Measurements from ENCODE around the gene PLCB4.
"Not testable (repeated sequence)": the region's sequence is repeated elsewhere in the genome, so short reads cannot be mapped to it uniquely, and the experiment has no call there.

The PLCB4 gene

DNA sequence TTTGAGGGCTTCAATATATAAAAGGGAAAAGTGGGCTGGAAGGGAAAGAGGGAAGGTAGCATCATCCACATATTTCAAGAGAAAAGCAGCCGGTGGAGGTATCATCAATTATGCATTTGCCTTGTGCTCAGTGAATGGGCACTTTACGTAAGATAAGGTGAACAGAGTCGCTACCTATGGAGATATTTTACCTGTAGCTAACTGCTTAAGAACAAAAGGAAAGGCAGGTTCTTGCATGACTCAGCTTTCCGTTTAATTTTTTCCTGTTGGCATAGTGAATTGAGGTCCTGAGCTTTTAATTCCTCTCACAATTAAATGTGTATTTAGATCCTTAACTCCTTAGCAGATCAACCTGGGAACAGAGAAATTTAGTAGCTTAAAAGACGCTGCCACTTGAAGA, 25.5 kb upstream of the PLCB4 start:
- Histone ChIP-seq H3K4me1 (no peaks in the 10 kb centered on the region), H3K27me3 (no peaks in the 10 kb centered on the region), H3K27ac (no peak overlapping the region), H3K36me3 (no peaks in the 10 kb centered on the region), H3K4me3 (no peak overlapping the region), H3K9me3 (no peaks in the 10 kb centered on the region)
- intact Hi-C loops (cut with DNase I; ENCODE audit: low total_unique reads), result no loop called here
- TF ChIP-seq, protein P1, sequence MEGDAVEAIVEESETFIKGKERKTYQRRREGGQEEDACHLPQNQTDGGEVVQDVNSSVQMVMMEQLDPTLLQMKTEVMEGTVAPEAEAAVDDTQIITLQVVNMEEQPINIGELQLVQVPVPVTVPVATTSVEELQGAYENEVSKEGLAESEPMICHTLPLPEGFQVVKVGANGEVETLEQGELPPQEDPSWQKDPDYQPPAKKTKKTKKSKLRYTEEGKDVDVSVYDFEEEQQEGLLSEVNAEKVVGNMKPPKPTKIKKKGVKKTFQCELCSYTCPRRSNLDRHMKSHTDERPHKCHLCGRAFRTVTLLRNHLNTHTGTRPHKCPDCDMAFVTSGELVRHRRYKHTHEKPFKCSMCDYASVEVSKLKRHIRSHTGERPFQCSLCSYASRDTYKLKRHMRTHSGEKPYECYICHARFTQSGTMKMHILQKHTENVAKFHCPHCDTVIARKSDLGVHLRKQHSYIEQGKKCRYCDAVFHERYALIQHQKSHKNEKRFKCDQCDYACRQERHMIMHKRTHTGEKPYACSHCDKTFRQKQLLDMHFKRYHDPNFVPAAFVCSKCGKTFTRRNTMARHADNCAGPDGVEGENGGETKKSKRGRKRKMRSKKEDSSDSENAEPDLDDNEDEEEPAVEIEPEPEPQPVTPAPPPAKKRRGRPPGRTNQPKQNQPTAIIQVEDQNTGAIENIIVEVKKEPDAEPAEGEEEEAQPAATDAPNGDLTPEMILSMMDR (IDR thresholded peaks at IDR 0.05), result no peak
- DNase-seq, result no peak

DNA sequence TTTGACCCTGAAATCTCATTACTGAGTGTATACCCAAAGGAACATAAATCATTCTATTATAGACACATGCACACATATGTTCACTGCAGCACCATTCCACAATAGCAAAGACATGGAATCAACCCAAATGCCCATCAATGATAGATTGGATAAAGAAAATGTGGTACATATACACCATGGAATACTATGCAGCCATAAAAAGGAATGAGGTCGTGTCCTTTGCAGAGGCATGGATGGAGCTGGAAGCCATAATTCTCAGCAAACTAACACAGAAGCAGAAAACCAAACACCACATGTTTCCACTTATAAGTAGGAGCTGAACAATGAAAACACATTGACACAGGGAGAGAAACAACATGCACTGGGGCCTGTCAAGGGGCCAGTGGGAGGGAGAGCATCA, 21.0 kb upstream of the PLCB4 start:
- intact Hi-C loops (cut with DNase I; ENCODE audit: low total_unique reads); H3K27ac ChIP-seq; H3K9me3 ChIP-seq; H3K4me3 ChIP-seq; H3K36me3 ChIP-seq; H3K27me3 ChIP-seq; H3K4me1 ChIP-seq; DNase-seq: not testable (repeated sequence)

DNA sequence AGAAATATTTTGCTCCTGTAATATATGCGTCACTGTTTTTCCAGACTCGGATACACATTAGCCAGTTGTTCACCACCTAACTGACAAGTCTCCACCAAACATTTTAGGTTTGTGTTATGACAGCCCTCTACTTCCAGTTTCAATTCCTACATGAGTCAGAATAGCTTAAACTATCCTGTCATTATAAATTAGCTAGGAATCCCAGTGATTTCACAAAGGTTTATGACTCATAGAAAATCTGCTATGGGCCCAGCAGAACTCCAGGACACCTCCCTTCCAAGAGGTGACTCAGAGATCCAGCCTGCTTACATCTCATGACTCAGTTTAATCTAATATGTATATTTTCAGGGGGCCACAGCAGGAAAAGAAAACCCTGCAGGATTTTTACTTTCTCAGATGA, 17.4 kb upstream of the PLCB4 start:
- H3K27ac ChIP-seq, result no peak overlapping the region

DNA sequence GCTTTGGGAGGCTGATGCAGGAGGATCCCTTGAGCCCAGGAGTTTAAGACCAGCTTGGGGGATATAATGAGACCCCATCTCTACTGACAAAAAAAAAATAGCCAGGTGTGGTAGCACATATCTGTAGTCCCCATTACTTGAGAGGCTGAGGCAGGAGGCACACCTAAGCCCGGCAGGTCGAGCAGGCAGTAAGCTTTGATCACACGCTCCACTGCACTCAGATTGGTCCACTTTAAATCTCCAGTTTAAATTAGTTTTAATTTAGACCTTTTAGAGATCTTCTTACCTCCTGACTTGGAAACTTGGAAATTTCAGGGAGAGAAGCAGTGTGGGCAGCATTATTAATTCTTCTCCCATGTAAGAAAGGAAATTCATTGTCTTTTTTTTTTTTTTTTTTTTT, 16.8 kb upstream of the PLCB4 start:
- intact Hi-C loops (cut with DNase I; ENCODE audit: low total_unique reads), result no loop called here
- DNase-seq, result no peak
- no peak overlapping the region for H3K27ac ChIP-seq

More for the DNA sequence above, 17.4 kb upstream of the PLCB4 start:
- Histone ChIP-seq H3K9me3 (no peaks in the 10 kb centered on the region), H3K27me3 (no peaks in the 10 kb centered on the region), H3K36me3 (no peaks in the 10 kb centered on the region), H3K4me1 (peaks cover 0 to 18% (median 0%) of the 10 kb centered on the region in 4 donors), H3K4me3 (no peak overlapping the region)
- DNase-seq, result no peak
- TF ChIP-seq, protein P1 (IDR thresholded peaks at IDR 0.05), result no peak
- intact Hi-C loops (cut with DNase I; ENCODE audit: low total_unique reads), result no loop called here

DNA sequence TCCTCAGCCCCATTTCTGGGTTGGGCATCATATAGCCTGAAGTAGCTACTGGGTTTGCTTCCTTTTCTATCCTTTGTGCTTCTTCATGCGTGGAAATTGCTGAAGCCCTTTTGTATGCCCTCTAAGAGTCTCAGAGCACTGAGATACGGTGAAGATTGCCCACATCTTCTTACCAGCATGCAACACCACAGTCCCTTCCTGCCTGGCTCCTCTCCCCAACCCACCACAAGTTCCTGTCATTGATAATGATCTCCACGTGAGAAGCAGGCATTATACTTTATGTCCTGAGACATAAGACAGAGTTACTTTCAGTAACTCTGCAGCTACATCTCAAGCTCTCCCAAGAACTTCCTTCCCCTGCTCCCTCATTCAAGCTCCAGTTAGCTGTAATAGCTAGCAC, 15.8 kb upstream of the PLCB4 start:
- intact Hi-C loops (cut with DNase I; ENCODE audit: low total_unique reads), result no loop called here
- no peak for DNase-seq
- no peaks in the 10 kb centered on the region for H3K36me3 ChIP-seq

More for the DNA sequence above, 16.8 kb upstream of the PLCB4 start:
- Histone ChIP-seq H3K36me3 (no peaks in the 10 kb centered on the region), H3K4me3 (no peak overlapping the region), H3K9me3 (no peaks in the 10 kb centered on the region), H3K4me1 (peaks cover 0 to 18% (median 0%) of the 10 kb centered on the region in 4 donors), H3K27me3 (no peaks in the 10 kb centered on the region)
- TF ChIP-seq, protein P1 (IDR thresholded peaks at IDR 0.05), result no peak

DNA sequence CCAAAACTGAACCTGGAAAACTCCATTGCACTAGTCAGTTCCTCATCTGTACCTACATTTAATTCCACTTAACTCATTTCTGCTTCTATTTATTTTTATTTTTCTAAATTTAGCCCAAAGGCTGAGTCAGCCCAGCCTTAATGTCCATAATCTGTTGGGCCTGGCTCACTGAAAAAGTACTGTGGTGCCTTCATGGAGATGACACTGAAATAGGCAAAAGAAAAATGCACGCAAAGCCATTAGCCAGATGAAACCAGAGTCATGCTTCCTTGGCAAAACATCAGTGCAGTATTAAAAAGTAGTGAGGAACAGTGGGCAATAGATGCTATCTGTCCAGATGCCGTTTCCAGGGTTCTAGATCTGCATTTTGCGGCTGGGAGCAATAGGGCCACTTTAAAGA, 14.7 kb upstream of the PLCB4 start:
- TF ChIP-seq, protein P1 (IDR thresholded peaks at IDR 0.05), result no peak
- H3K9me3 ChIP-seq, result no peaks in the 10 kb centered on the region
- intact Hi-C loops (cut with DNase I; ENCODE audit: low total_unique reads), result no loop called here
- H3K4me3 ChIP-seq, result no peak overlapping the region
- H3K4me1 ChIP-seq, result peaks cover 0 to 18% (median 0%) of the 10 kb centered on the region in 4 donors
- no peaks in the 10 kb centered on the region for H3K36me3 ChIP-seq
- peak overlapping the region in 1 of 2 donors; percentile 36 for H3K27ac ChIP-seq
- DNase-seq, result no peak
- H3K27me3 ChIP-seq, result no peaks in the 10 kb centered on the region

More for the DNA sequence above, 15.8 kb upstream of the PLCB4 start:
- Histone ChIP-seq H3K4me1 (peaks cover 0 to 18% (median 0%) of the 10 kb centered on the region in 4 donors), H3K9me3 (no peaks in the 10 kb centered on the region), H3K4me3 (no peak overlapping the region), H3K27me3 (no peaks in the 10 kb centered on the region), H3K27ac (no peak overlapping the region)
- TF ChIP-seq, protein P1 (IDR thresholded peaks at IDR 0.05), result no peak
